Measurements from ENCODE around the gene CLEC2B. TPM values are rescaled to one million over a fixed set of nuclear protein-coding genes. Genes with fewer than 3 reads are reported as not detected.

The CLEC2B gene
- total and polyA plus RNA-seq, 2 donors (not counting 1 experiment from before 2014, with no cell fraction given), result 9.7 to 15.7 TPM

DNA sequence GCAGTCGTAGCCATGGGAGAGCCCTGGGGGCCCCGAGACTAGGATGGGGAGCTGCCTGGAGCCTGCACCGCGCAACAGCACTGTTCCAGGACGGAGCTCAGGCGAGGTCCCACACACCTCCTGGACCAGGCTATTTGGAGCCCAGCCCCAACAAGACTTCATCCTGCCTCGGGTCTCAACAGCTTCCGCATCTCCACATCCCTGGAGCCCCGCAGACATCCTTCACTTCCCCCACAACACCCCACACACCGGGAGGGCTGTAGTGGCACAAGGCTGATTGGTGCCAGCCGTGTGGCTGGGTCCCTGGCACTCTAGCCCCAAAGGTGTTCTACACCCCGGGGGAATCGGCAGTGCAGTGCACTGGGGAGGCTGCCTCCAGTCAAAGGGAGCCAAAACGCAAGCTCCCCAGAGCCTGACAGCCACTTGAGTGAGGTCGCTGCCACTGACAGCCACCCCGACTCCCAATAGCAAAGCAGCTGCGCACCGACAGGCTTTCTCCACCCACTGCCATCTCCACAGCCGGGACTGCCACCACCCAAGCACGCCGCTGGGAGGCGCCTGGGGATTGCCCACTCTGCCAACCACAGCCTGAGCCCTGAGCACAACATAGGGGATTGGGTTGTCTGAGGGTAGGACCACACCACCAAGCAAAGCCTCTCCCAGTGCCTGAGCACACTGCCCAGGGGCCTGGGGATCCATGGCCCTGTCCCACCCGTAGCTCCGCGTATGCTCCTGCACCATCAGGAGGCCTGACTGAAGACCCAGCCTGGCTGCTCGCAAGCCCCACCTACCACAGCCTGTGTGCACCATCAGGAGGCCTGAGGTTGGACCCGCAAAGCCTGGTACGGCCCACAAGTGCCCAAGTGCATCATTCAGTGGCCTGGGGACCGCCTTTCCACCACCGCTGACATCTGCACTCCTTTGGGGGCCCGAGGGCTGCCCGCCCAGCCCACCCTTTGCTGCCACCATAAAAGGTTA lies 55.0 kb downstream of the CLEC2B start:
- Histone ChIP-seq H4K20me1 (ENCODE audit: control insufficient read depth, extremely low read depth, insufficient read depth, low read length) (no peaks in the 10 kb centered on the region), H3K9ac (ENCODE audit: insufficient read depth, low read length) (no peak overlapping the region), H3K4me3 (replicated peaks in 1 of 4; ENCODE audit: control extremely low read depth in 1 of 4, insufficient read depth in 1 of 4, low read depth in 3 of 4, low read length in 4 of 4) (peak overlapping the region in 2 of 4 experiments; percentile 7 to 33), H3K79me2 (ENCODE audit: control insufficient read depth, insufficient read depth, low read length) (no peaks in the 10 kb centered on the region), H3K27me3 (ENCODE audit: control insufficient read depth, insufficient read depth, low read length) (no peaks in the 10 kb centered on the region), H3K4me2 (ENCODE audit: extremely low read depth, insufficient read depth, low read length) (peak overlapping the region; percentile 45), H3K4me1 (ENCODE audit: control insufficient read depth, extremely low read depth, insufficient read depth, low read length) (no peaks in the 10 kb centered on the region), H3K27ac (ENCODE audit: insufficient read depth, low read length) (no peak overlapping the region), H3K36me3 (ENCODE audit: control insufficient read depth, insufficient read depth, low read length) (no peaks in the 10 kb centered on the region), H2AFZ (ENCODE audit: low read length) (peak overlapping the region; percentile 57), H3K9me3 (ENCODE audit: control insufficient read depth, insufficient read depth, low read depth, low read length) (no peaks in the 10 kb centered on the region)
- peak; percentile 16 to 36 for DNase-seq (ENCODE audit: low read depth in 2 of 2)
- TF ChIP-seq EZH2 (IDR thresholded peaks at IDR 0.05; ENCODE audit: low read length, missing control alignments), result no peak
- TF ChIP-seq, protein P1, sequence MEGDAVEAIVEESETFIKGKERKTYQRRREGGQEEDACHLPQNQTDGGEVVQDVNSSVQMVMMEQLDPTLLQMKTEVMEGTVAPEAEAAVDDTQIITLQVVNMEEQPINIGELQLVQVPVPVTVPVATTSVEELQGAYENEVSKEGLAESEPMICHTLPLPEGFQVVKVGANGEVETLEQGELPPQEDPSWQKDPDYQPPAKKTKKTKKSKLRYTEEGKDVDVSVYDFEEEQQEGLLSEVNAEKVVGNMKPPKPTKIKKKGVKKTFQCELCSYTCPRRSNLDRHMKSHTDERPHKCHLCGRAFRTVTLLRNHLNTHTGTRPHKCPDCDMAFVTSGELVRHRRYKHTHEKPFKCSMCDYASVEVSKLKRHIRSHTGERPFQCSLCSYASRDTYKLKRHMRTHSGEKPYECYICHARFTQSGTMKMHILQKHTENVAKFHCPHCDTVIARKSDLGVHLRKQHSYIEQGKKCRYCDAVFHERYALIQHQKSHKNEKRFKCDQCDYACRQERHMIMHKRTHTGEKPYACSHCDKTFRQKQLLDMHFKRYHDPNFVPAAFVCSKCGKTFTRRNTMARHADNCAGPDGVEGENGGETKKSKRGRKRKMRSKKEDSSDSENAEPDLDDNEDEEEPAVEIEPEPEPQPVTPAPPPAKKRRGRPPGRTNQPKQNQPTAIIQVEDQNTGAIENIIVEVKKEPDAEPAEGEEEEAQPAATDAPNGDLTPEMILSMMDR (conservative IDR thresholded peaks at IDR 0.05 in 1 of 2, IDR thresholded peaks at IDR 0.05 in 1 of 2; ENCODE audit: low read depth in 1 of 2, low read length in 2 of 2), result peak; percentile 80 to 91

DNA sequence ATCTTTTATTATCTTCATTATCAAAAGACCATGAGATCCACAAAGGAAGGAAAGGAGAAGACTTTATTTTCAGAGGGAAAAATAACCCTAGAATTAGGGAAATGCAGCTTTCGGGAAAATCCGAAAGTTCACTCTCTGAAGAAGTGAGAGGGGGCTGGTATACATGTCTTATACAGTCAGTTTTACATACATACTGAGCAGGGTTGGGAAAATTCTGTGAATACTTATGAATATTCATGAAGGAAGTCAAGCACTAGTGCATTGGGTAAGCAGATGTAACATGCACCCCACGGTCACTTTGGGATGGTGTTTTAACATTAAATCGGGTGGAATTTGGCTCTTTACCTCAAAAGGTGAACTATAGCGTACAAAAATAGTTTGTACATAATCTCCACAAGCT lies 57.5 kb downstream of the CLEC2B start:
- Histone ChIP-seq H3K4me1 (ENCODE audit: control insufficient read depth, extremely low read depth, insufficient read depth, low read length) (no peaks in the 10 kb centered on the region), H4K20me1 (ENCODE audit: control insufficient read depth, extremely low read depth, insufficient read depth, low read length) (no peaks in the 10 kb centered on the region)

DNA sequence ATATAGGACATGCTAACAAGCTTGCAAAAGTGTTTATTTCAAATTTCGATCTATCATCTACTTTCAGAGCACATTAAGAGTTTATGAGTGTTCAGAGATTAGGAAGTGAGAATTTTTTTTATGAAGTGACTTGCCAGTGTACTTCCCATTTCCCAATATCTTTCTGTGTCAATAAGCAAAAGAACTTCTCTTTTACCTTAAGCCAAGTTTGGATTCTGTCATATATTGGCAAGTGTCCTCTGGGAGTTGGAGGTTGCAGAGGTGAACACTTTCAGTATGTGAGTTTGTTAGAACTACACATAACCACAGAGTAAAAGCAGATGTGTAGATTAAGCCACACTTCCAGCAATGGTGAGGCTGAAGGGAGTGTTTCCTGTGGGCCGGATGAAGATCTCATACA lies 58.5 kb downstream of the CLEC2B start:
- H3K4me1 ChIP-seq (ENCODE audit: control insufficient read depth, extremely low read depth, insufficient read depth, low read length), result no peaks in the 10 kb centered on the region
- no peaks in the 10 kb centered on the region for H3K36me3 ChIP-seq (ENCODE audit: control insufficient read depth, insufficient read depth, low read length)
- no peaks in the 10 kb centered on the region for H3K27me3 ChIP-seq (ENCODE audit: control insufficient read depth, insufficient read depth, low read length)
- no peaks in the 10 kb centered on the region for H3K79me2 ChIP-seq (ENCODE audit: control insufficient read depth, insufficient read depth, low read length)
- no peaks in the 10 kb centered on the region for H3K9me3 ChIP-seq (ENCODE audit: control insufficient read depth, insufficient read depth, low read depth, low read length)
- H3K4me2 ChIP-seq (ENCODE audit: extremely low read depth, insufficient read depth, low read length), result no peak overlapping the region
- no peak for DNase-seq (ENCODE audit: low read depth in 2 of 2)
- no peak overlapping the region for H3K4me3 ChIP-seq (replicated peaks in 1 of 4; ENCODE audit: control extremely low read depth in 1 of 4, insufficient read depth in 1 of 4, low read depth in 3 of 4, low read length in 4 of 4)
- TF ChIP-seq EZH2 (IDR thresholded peaks at IDR 0.05; ENCODE audit: low read length, missing control alignments), result no peak
- TF ChIP-seq, protein P1 (conservative IDR thresholded peaks at IDR 0.05 in 1 of 2, IDR thresholded peaks at IDR 0.05 in 1 of 2; ENCODE audit: low read depth in 1 of 2, low read length in 2 of 2), result no peak
- no peak overlapping the region for H2AFZ ChIP-seq (ENCODE audit: low read length)
- no peak overlapping the region for H3K9ac ChIP-seq (ENCODE audit: insufficient read depth, low read length)
- H4K20me1 ChIP-seq (ENCODE audit: control insufficient read depth, extremely low read depth, insufficient read depth, low read length), result no peaks in the 10 kb centered on the region
- H3K27ac ChIP-seq (ENCODE audit: insufficient read depth, low read length), result no peak overlapping the region

More for the DNA sequence above, 57.5 kb downstream of the CLEC2B start:
- TF ChIP-seq EZH2 (IDR thresholded peaks at IDR 0.05; ENCODE audit: low read length, missing control alignments), result no peak
- TF ChIP-seq, protein P1 (conservative IDR thresholded peaks at IDR 0.05 in 1 of 2, IDR thresholded peaks at IDR 0.05 in 1 of 2; ENCODE audit: low read depth in 1 of 2, low read length in 2 of 2), result no peak
- H3K4me2 ChIP-seq (ENCODE audit: extremely low read depth, insufficient read depth, low read length), result no peak overlapping the region
- no peak overlapping the region for H3K27ac ChIP-seq (ENCODE audit: insufficient read depth, low read length)
- DNase-seq (ENCODE audit: low read depth in 2 of 2), result no peak
- H3K4me3 ChIP-seq (replicated peaks in 1 of 4; ENCODE audit: control extremely low read depth in 1 of 4, insufficient read depth in 1 of 4, low read depth in 3 of 4, low read length in 4 of 4), result no peak overlapping the region
- H3K36me3 ChIP-seq (ENCODE audit: control insufficient read depth, insufficient read depth, low read length), result no peaks in the 10 kb centered on the region
- H2AFZ ChIP-seq (ENCODE audit: low read length), result no peak overlapping the region
- no peak overlapping the region for H3K9ac ChIP-seq (ENCODE audit: insufficient read depth, low read length)
- no peaks in the 10 kb centered on the region for H3K79me2 ChIP-seq (ENCODE audit: control insufficient read depth, insufficient read depth, low read length)
- no peaks in the 10 kb centered on the region for H3K27me3 ChIP-seq (ENCODE audit: control insufficient read depth, insufficient read depth, low read length)
- H3K9me3 ChIP-seq (ENCODE audit: control insufficient read depth, insufficient read depth, low read depth, low read length), result no peaks in the 10 kb centered on the region

Measured in fibroblast of lung (primary cell).